B cell (primary cell): ENCODE results near the gene ZNF586. TPM values are rescaled to one million over a fixed set of nuclear protein-coding genes. Genes with fewer than 3 reads are reported as not detected.

Experiments used
- ATAC-seq: fragments of 200-7000 bp; cut with Tn5 transposase; one replicate; pipeline ENCODE4 v1.10.0; 2021; ENCODE audit warnings: low read depth, mild to moderate bottlenecking, moderate number of reproducible peaks, moderate library complexity
- CTCF ChIA-PET: fragments of 350-600 bp; sonication (Branson Sonifier 250); formaldehyde crosslinking; loops from one replicate; lab custom pipeline; 2021; ENCODE audit warnings: antibody characterized with exemption, inconsistent platforms; lab: Charles Lee
- POLR2A ChIA-PET: fragments of 350-600 bp; sonication (Branson Sonifier 250); formaldehyde crosslinking; loops from one replicate; lab custom pipeline; 2021; ENCODE audit warnings: antibody characterized with exemption; lab: Charles Lee
- DNase-seq: peaks from one replicate; pipeline ENCODE4 v3.0.0; 2013
- H2AFZ ChIP-seq: 2 replicates; pipeline ENCODE4 v1.6.1; 2012; ENCODE audit warnings: mild to moderate bottlenecking, low read depth, low read length; ENCODE audit not compliant: insufficient read depth, poor library complexity, severe bottlenecking
- H3K27ac ChIP-seq, 2 donors: 1 replicate in 1 of 2; 2 replicates in 1 of 2; pipeline ENCODE4 v1.5.1; 2012 to 2013; ENCODE audit warnings: low read length in 2 of 2, mild to moderate bottlenecking in 2 of 2, moderate library complexity in 1 of 2
- H3K27me3 ChIP-seq, 4 experiments: fragments of 200-600 bp in 1 of 4; sonication (generic) in 1 of 4; replicated peaks in 1 of 4; 1 replicate in 2 of 4; 2 replicates in 2 of 4; pipeline versions ENCODE4 v1.6.1 to v1.7.0; 2013 to 2016; ENCODE audit warnings: low read length in 3 of 4, mild to moderate bottlenecking in 2 of 4, mixed read lengths in 1 of 4, moderate library complexity in 1 of 4; ENCODE audit not compliant: insufficient read depth in 4 of 4, control insufficient read depth in 3 of 4; ENCODE audit errors: control extremely low read depth in 1 of 4
- H3K36me3 ChIP-seq, 2 experiments: replicated peaks in 1 of 2; 1 replicate in 1 of 2; 2 replicates in 1 of 2; pipeline versions ENCODE4 v1.6.1 to v1.7.1; 2013; ENCODE audit warnings: low read length in 1 of 2; ENCODE audit not compliant: insufficient read depth in 2 of 2, control insufficient read depth in 1 of 2; ENCODE audit errors: control extremely low read depth in 1 of 2, extremely low read depth in 1 of 2
- H3K4me1 ChIP-seq, 2 donors: fragments of 200-600 bp in 1 of 2; sonication (generic) in 1 of 2; 1 replicate in 1 of 2; 2 replicates in 1 of 2; pipeline versions ENCODE4 v1.5.1 to v1.6.1; 2013 to 2017; ENCODE audit warnings: low read length in 2 of 2; ENCODE audit not compliant: control insufficient read depth in 2 of 2, insufficient read depth in 2 of 2
- H3K4me2 ChIP-seq: replicated peaks from 2 replicates; pipeline ENCODE3; 2012; ENCODE audit warnings: mild to moderate bottlenecking, low read depth, low read length; ENCODE audit not compliant: poor library complexity, severe bottlenecking
- H3K4me3 ChIP-seq, 5 experiments: fragments of 200-600 bp in 1 of 5; sonication (generic) in 1 of 5; 1 replicate in 3 of 5; 2 replicates in 2 of 5; pipeline versions ENCODE4 v1.5.1 to v1.7.0; 2011 to 2016; ENCODE audit warnings: low read length in 4 of 5, mild to moderate bottlenecking in 4 of 5, low read depth in 2 of 5, control low read depth in 1 of 5, moderate library complexity in 1 of 5; ENCODE audit not compliant: insufficient read depth in 1 of 5; ENCODE audit errors: control extremely low read depth in 1 of 5, extremely low read depth in 1 of 5
- H3K79me2 ChIP-seq: fragments of 200-600 bp; sonication (generic); one replicate; pipeline ENCODE4 v1.6.0; 2016; ENCODE audit warnings: low read length; ENCODE audit not compliant: control insufficient read depth, insufficient read depth
- H3K9ac ChIP-seq: fragments of 200-600 bp; sonication (generic); 2 replicates; pipeline ENCODE4 v1.6.1; 2017; ENCODE audit warnings: mild to moderate bottlenecking, low read length, moderate library complexity
- H3K9me3 ChIP-seq, 3 donors: one replicate each; pipeline versions ENCODE4 v1.6.1 to v1.7.1; 2013; ENCODE audit warnings: low read length in 2 of 3; ENCODE audit not compliant: control insufficient read depth in 2 of 3, insufficient read depth in 1 of 3; ENCODE audit errors: control extremely low read depth in 1 of 3
- H4K20me1 ChIP-seq: 2 replicates; pipeline ENCODE4 v1.6.0; 2012; ENCODE audit warnings: mild to moderate bottlenecking, low read length; ENCODE audit not compliant: insufficient read depth, control insufficient read depth, poor library complexity, severe bottlenecking
- H3K27ac Mint-ChIP-seq: one replicate; pipeline ENCODE4 v1.8.0; 2021; ENCODE audit warnings: mixed read lengths
- H3K27me3 Mint-ChIP-seq: one replicate; pipeline ENCODE4 v1.8.0; 2021; ENCODE audit warnings: mixed read lengths
- H3K4me1 Mint-ChIP-seq: one replicate; pipeline ENCODE4 v1.8.0; 2021; ENCODE audit warnings: mixed read lengths
- H3K4me3 Mint-ChIP-seq: one replicate; pipeline ENCODE4 v1.8.0; 2021; ENCODE audit warnings: mixed read lengths
- H3K9me3 Mint-ChIP-seq: one replicate; pipeline ENCODE4 v1.8.0; 2022; ENCODE audit warnings: mixed read lengths; ENCODE audit not compliant: insufficient read depth
- EZH2 ChIP-seq: IDR thresholded peaks from 2 replicates; pipeline ENCODE4 v1.6.1; 2012; ENCODE audit warnings: borderline replicate concordance, low read depth, mild to moderate bottlenecking, moderate library complexity, low read length; ENCODE audit not compliant: insufficient read depth, poor library complexity, severe bottlenecking
- WGBS: methylation state at CpG from one replicate; pipeline ENCODE4 v1.1.5; 2013; ENCODE audit warnings: missing lambda C conversion rate; ENCODE audit not compliant: insufficient coverage; 5-methylcytosine and 5-hydroxymethylcytosine counted together
- intact Hi-C: fragments of 100-400 bp; cut with micrococcal nuclease; formaldehyde crosslinking; loops from one replicate; pipeline ENCODE4 v1.10.0; 2022
- polyA plus RNA-seq: library from polyadenylated mRNA; depleted of rRNA; stranded (reverse); fragments of >200 nt; gene quantifications from 2 replicates; pipeline ENCODE4 v1.2.3, GENCODE V29; 2012
- total RNA-seq, 2 donors: library from RNA; stranded (reverse); fragments of 120-200 nt in 1 of 2; gene quantifications; 1 replicate in 1 of 2; 2 replicates in 1 of 2; pipeline versions ENCODE4 v1.2.3 to v1.2.4, GENCODE V29; 2013 to 2022
- TF ChIP-seq, protein P1 (sequence below): fragments of 200-600 bp; IDR thresholded peaks from one replicate; pipeline ENCODE4 v1.8.0; 2022; ENCODE audit warnings: antibody characterized with exemption, mild to moderate bottlenecking

Gene ZNF586
- total and polyA plus RNA-seq, 2 donors (not counting 1 experiment from before 2014, with no cell fraction given) = 18.0 to 48.0 TPM

- H3K4me1 ChIP-seq = no peaks in the 10 kb centered on the region
- H3K4me2 ChIP-seq = no peak overlapping the region
- H3K9me3 ChIP-seq = peaks cover 0 to 49% (median 3%) of the 10 kb centered on the region in 3 donors
- ATAC-seq (no peak), DNase-seq (no peak)
- no peaks in the 10 kb centered on the region for H3K27me3 ChIP-seq
- no peak for TF ChIP-seq EZH2
- TF ChIP-seq, protein P1, sequence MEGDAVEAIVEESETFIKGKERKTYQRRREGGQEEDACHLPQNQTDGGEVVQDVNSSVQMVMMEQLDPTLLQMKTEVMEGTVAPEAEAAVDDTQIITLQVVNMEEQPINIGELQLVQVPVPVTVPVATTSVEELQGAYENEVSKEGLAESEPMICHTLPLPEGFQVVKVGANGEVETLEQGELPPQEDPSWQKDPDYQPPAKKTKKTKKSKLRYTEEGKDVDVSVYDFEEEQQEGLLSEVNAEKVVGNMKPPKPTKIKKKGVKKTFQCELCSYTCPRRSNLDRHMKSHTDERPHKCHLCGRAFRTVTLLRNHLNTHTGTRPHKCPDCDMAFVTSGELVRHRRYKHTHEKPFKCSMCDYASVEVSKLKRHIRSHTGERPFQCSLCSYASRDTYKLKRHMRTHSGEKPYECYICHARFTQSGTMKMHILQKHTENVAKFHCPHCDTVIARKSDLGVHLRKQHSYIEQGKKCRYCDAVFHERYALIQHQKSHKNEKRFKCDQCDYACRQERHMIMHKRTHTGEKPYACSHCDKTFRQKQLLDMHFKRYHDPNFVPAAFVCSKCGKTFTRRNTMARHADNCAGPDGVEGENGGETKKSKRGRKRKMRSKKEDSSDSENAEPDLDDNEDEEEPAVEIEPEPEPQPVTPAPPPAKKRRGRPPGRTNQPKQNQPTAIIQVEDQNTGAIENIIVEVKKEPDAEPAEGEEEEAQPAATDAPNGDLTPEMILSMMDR = no peak
- ChIA-PET CTCF (no interaction called here), POLR2A (no interaction called here)
- H3K27ac ChIP-seq = no peak overlapping the region
- no peak overlapping the region for H2AFZ ChIP-seq
- H3K4me1 Mint-ChIP-seq = peaks cover 9% of the 10 kb centered on the region
- H3K9me3 Mint-ChIP-seq = peaks cover 7% of the 10 kb centered on the region
- no peak overlapping the region for H3K9ac ChIP-seq
- no peaks in the 10 kb centered on the region for H3K27me3 Mint-ChIP-seq
- no peak overlapping the region for H3K4me3 ChIP-seq
- peaks cover 0 to 18% of the 10 kb centered on the region in 2 experiments for H3K36me3 ChIP-seq
- H3K27ac Mint-ChIP-seq = no peak overlapping the region
- 95% methylated on average over 38 of the region's 38 CpGs for WGBS
- peaks cover 13% of the 10 kb centered on the region for H4K20me1 ChIP-seq
- H3K4me3 Mint-ChIP-seq = no peak overlapping the region
- H3K79me2 ChIP-seq = peaks cover 72% of the 10 kb centered on the region
- intact Hi-C loops = no loop called here
Measured at GRCh38 chr19:57786286-57786685, 16.8 kb downstream of the ZNF586 start.

- H3K4me1 Mint-ChIP-seq = peaks cover 9% of the 10 kb centered on the region
- no peak overlapping the region for H3K27ac Mint-ChIP-seq
- ChIA-PET CTCF (no interaction called here), POLR2A (no interaction called here)
- no peaks in the 10 kb centered on the region for H3K27me3 Mint-ChIP-seq
- no peak for TF ChIP-seq EZH2
- TF ChIP-seq, protein P1 = no peak
- DNase-seq (no peak), ATAC-seq (no peak)
- Histone ChIP-seq H3K4me1 (no peaks in the 10 kb centered on the region), H4K20me1 (peaks cover 13% of the 10 kb centered on the region), H3K27me3 (no peaks in the 10 kb centered on the region), H3K9me3 (peaks cover 0 to 49% (median 0%) of the 10 kb centered on the region in 3 donors), H3K9ac (no peak overlapping the region), H3K4me2 (no peak overlapping the region), H3K4me3 (no peak overlapping the region), H3K79me2 (peaks cover 66% of the 10 kb centered on the region), H3K36me3 (peaks cover 0 to 17% of the 10 kb centered on the region in 2 experiments), H3K27ac (no peak overlapping the region), H2AFZ (no peak overlapping the region)
- intact Hi-C loops = no loop called here
- no peak overlapping the region for H3K4me3 Mint-ChIP-seq
- H3K9me3 Mint-ChIP-seq = peaks cover 7% of the 10 kb centered on the region
- 83% methylated on average over 4 of the region's 5 CpGs for WGBS
Measured at GRCh38 chr19:57786906-57787305, 17.4 kb downstream of the ZNF586 start.
